Right ventricle myocardium inferior (tissue), 1 donor: Measurements from ENCODE around the gene ZSCAN1. TPM values are rescaled to one million over a fixed set of nuclear protein-coding genes. Genes with fewer than 3 reads are reported as not detected.
"Not testable (repeated sequence)": the region's sequence is repeated elsewhere in the genome, so short reads cannot be mapped to it uniquely, and the experiment has no call there.

Source experiments
- ATAC-seq: fragments of 200-7000 bp; cut with Tn5 transposase; one replicate; pipeline ENCODE4 v1.9.1; 2020; ENCODE audit warnings: mild to moderate bottlenecking, moderate library complexity
- DNase-seq: peaks from one replicate; pipeline ENCODE4 v3.0.0; 2021; ENCODE audit errors: missing footprints
- intact Hi-C: fragments of 100-400 bp; cut with DNase I; formaldehyde crosslinking; loops from one replicate; pipeline ENCODE4 v1.11.0; 2022
- long read RNA-seq: library from polyadenylated mRNA; unstranded; transcript quantifications from one replicate; pipeline ENCODE4 v2.0.0, GENCODE V29; 2021
- total RNA-seq: library from RNA; stranded (reverse); fragmentation: NEBNext Ultra II Directional; extraction: Animal tissue kit (Norgen Biotek cat#: 25700); gene quantifications from one replicate; pipeline ENCODE4 v1.2.1, GENCODE V29; 2021
- donor health status: DM: no; HTN: yes; CAD: no; lungs with severe emphysema.

The ZSCAN1 gene
- not detected for total RNA-seq
- long read RNA-seq = 0 reads

GRCh38 chr19:58033741-58034476 lies at the start of gene ZSCAN1:
TSS of gene ZSCAN1 (plus strand) at chr19:58034025. CDS start at chr19:58037837, 3,812 bp downstream.
- DNase-seq (peak; percentile 88), ATAC-seq (peak; percentile 96)
- intact Hi-C loops = no loop called here

- DNase-seq = no peak
- no peak for ATAC-seq
- intact Hi-C loops = no loop called here
Observed at GRCh38 chr19:57992841-57993240, 41.0 kb upstream of the ZSCAN1 start.

- intact Hi-C loops = loop anchor here (5.0 kb wide), 2 partner anchors 53 to 57 kb away; partner anchors contain the start of genes ZNF135 and ZNF256
- DNase-seq = no peak
- no peak for ATAC-seq
Observed at GRCh38 chr19:58000677-58001076, 33.1 kb upstream of the ZSCAN1 start.

- intact Hi-C loops = loop anchor here (1.0 to 5.0 kb wide), 3 partner anchors 55 to 153 kb away; partner anchors contain the start of genes ZNF135 and ZNF256
- ATAC-seq (no peak), DNase-seq (no peak)
Observed at GRCh38 chr19:58001895-58002369, 31.9 kb upstream of the ZSCAN1 start.

GRCh38 chr19:58002384-58003173 lies 31.2 kb upstream of the ZSCAN1 start, which contains the start of gene ZNF606:
TSS of gene ZNF606 (minus strand) at chr19:58002820. CDS start at chr19:58001319, 1,501 bp downstream.
- intact Hi-C loops = loop anchor here (1.0 to 5.0 kb wide), 3 partner anchors 55 to 153 kb away; partner anchors contain the start of genes ZNF135 and ZNF256
- peak; percentile 95 for DNase-seq
- peak; percentile 98 for ATAC-seq

- intact Hi-C loops = loop anchor here (5.0 kb wide), 2 partner anchors 54 to 56 kb away; partner anchors contain the start of genes ZNF135 and ZNF256
- ATAC-seq = peak; percentile 7
- DNase-seq = no peak
Observed at GRCh38 chr19:58003174-58003828, 30.5 kb upstream of the ZSCAN1 start.

GRCh38 chr19:58007285-58007684 lies 26.5 kb upstream of the ZSCAN1 start:
- DNase-seq (no peak), ATAC-seq (no peak)
- intact Hi-C loops = no loop called here

GRCh38 chr19:58008877-58009276 lies 24.9 kb upstream of the ZSCAN1 start:
- intact Hi-C loops, ATAC-seq, DNase-seq: not testable (repeated sequence)

- ATAC-seq (no peak), DNase-seq (no peak)
- intact Hi-C loops = no loop called here
Observed at GRCh38 chr19:58009301-58009665, 24.5 kb upstream of the ZSCAN1 start.

GRCh38 chr19:58009666-58010301 lies 24.0 kb upstream of the ZSCAN1 start:
- DNase-seq = peak; percentile 91
- ATAC-seq = peak; percentile 94
- intact Hi-C loops = no loop called here

GRCh38 chr19:58010507-58010906 lies 23.3 kb upstream of the ZSCAN1 start:
- intact Hi-C loops = no loop called here
- DNase-seq (no peak), ATAC-seq (no peak)

GRCh38 chr19:58014141-58014540 lies 19.7 kb upstream of the ZSCAN1 start:
- no peak for ATAC-seq
- intact Hi-C loops = no loop called here
- no peak for DNase-seq

- ATAC-seq (no peak), DNase-seq (no peak)
- intact Hi-C loops = no loop called here
Observed at GRCh38 chr19:58020129-58020528, 13.7 kb upstream of the ZSCAN1 start.

- ATAC-seq (peak; percentile 94), DNase-seq (no peak)
- intact Hi-C loops = loop anchor here (1.0 kb wide), 1 partner anchor 134 kb away; no protein-coding TSS in a partner anchor
Observed at GRCh38 chr19:58021541-58022282, 12.1 kb upstream of the ZSCAN1 start.

GRCh38 chr19:58022283-58022660 lies 11.6 kb upstream of the ZSCAN1 start:
- ATAC-seq (no peak), DNase-seq (no peak)
- intact Hi-C loops = loop anchor here (1.0 kb wide), 1 partner anchor 133 kb away; no protein-coding TSS in a partner anchor

- no peak for ATAC-seq
- DNase-seq = no peak
Observed at GRCh38 chr19:58024661-58025060, 9.2 kb upstream of the ZSCAN1 start.

GRCh38 chr19:58034477-58034793 lies 610 bp downstream of the ZSCAN1 start:
- intact Hi-C loops = no loop called here
- ATAC-seq (no peak), DNase-seq (no peak)

More at GRCh38 chr19:58024661-58025060, 9.2 kb upstream of the ZSCAN1 start:
- intact Hi-C loops = no loop called here

GRCh38 chr19:58035863-58036262 lies 2.0 kb downstream of the ZSCAN1 start:
- intact Hi-C loops = no loop called here
- DNase-seq = no peak
- ATAC-seq = no peak
